Inferior parietal cortex (tissue), 1 donor: ENCODE results near the gene RNF212B.
"Not testable (repeated sequence)": the region's sequence is repeated elsewhere in the genome, so short reads cannot be mapped to it uniquely, and the experiment has no call there.

ENCODE experiments used
- DNase-seq: peaks from one replicate; pipeline ENCODE4 v3.0.0-alpha.2; 2016; ENCODE audit errors: extremely low spot score

RNF212B gene

DNA sequence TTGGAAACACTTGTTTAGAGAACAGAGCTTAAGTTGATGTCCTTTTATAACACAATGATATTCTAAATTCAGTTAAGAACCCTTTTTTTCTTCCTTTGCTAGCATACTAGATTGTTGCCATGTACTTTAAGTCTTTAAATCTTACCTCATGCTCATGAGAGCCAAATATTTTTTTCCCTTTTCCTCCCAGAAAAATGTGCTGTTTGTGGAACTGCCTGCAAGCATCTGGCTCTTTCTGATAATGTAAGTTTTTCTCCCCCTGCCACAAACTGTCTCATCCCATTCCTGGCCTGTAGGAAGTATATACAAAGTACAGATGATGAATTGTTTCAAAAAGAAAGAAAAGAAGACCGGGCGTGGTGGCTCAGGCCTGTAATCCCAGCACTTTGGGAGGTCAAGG, 5.3 kb downstream of the RNF212B start:
- no peak for DNase-seq

DNA sequence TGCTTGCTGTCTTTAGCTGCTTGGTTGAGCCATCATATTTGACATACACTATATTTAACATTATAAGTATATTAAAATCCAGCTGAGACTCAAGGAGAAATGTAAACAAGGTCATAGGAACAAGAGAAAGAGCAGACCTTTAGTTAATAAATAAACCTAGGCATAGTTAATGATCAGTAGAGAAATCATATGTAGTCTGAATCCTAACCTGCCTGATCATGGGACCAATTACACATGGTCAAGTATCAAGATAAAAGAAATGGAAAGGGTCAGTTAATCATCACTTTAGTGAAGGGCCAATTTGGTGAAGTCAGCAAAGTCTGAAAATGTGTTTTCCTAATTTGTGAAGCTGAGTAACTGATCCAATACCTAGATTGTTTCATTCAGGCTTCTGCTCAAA, 7.5 kb downstream of the RNF212B start:
- DNase-seq = no peak

DNA sequence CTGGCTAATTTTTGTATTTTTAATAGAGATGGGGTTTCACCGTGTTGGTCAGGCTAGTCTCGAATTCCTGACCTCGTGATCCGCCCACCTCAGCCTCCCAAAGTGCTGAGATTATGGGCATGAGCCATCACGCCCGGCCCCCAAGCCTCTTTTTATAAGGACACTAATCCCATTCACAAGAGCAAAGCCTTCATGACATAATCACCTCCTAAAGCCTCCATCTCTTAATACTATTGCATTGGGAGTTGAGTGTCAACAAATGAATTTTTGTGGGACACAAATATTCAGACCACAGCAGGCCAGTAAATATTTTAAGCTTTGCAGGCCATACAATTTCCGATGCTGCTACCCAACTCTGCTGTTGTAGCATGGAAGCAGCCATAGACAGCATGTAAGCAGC, 10.9 kb downstream of the RNF212B start:
- no peak for DNase-seq

DNA sequence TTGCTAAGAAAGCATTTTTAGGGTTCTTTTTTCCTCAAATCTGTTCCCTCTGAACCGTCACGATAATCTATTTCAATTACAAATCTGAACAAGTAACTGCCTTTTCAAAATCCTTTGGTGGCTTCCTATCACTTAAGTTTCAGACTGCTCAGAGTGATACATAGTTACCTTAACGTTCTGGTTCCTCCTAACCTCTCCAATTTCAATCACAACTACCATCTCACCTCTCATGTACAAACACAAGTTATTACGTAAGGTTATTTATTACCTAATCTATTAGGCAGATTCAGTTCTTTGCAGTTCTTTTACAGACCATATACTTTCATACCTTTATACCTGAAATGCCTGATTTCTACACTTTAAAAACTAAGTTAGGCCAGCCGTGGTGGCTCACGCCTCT, 12.1 kb downstream of the RNF212B start:
- no peak for DNase-seq

DNA sequence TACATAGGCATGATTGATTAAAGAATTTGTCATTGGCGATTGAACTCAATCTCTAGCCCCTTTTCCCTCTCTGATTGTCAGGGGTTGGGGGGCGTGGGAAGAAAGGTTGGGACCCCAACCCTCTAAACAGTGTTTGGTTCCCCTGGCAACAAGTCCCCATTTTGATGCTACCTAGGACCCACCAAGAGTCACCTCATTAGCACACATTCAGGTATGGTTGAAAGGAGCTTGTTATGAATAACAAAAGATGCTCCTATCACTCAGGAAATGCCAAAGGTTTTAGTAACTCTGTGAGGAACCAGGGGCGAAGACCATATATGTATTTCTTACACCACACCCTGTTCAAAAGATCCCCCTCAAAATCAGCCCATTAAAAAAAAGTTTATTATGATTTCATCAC, 14.3 kb downstream of the RNF212B start:
- no peak for DNase-seq

DNA sequence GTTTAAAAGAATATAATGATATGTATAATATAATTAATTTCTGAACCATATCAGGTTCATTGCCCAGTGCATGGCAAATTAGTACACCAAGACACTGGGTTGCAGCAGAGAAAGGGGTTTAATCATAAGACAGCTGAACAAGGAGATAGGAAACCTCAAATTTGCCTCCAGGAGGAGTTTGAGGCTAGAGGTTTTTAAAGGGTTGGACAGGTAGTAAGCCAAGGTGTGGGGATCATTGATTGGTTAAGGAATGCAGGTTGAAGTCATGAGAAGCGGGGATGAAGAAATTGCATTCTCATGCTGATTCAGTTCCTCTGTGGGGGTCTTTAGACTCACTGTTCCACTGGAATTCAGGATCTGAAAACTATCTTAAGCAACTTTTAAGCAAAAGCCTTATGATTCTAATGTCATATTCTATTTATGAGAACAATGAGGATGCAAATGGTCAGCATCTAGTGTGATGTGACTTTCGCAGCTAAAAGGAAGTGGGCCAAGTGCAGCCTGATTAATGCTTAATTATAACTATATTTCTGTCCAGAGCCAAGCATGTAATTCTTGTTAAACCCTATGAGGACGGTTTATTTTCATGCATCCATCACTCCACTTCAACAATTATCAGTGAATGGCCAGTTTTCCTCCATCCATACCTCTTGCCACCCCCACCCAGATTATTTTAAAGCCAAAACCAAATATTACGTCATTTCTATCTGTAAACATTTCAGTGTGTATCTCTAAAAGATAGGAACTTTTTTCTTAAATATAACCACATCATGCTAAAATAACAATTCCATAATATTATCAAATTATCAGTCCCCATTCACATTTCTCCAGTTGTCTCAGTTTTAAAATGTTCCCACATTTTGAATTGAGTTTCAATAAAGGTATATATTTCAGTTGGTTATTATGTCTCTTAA, 14.9 kb downstream of the RNF212B start:
- DNase-seq = no peak

DNA sequence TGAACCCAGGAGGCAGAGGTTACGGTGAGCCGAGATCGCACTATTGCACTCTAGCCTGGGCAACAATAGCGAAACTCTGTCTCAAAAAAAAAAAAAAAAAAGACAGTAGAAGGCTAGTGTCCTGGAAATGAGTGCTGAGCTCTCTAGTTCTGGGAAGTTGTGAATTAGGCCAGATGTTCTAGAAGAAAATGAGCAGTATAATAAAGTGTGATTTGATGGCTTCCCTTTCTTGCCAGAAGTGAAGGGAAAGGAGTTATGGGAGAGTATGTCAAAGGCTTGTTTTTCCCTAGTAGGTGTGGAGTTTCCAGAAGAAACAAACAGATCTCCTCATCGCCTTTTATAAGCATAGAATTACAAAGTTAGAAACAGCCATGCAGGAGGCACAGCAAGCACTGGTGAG, 20.5 kb downstream of the RNF212B start:
- no peak for DNase-seq

DNA sequence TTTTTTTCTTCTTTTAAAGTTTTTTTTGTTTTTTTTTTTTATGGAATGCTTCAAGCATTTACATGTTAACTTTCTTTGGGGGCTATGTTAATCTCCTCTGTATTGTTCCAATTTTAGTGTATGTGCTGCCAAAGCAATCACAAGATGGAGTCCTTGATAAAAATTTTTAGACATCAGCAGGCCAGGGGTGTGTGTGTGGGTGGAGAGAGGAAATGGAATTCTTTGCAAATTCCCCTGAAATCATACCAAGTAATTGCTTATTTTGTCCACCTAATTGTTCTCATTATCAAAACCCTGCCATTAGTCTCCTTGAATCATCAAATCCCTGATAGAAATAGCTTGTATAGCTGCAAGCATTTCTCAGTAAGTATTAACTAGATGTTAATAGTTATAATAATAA, 21.7 kb downstream of the RNF212B start:
- DNase-seq = no peak

DNA sequence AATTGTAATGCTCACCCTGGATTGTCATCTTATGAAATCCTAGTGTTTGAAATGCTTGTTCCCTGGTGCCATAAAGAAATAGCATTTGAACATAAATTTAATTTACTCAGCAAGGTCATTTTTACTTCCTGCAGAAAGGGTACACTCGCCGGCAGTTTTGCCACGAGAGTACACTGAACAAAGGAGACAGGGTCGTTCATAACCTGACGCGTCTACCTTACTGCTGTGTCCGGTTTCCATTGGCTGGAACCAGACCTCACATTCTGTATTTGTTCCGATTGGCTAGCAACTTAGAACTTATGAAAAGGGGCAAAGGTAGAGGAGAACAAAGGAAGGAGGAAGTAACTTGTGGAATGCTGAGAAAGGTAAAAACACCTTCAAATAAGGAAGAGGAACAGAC, 23.1 kb downstream of the RNF212B start:
- DNase-seq = not testable (repeated sequence)

DNA sequence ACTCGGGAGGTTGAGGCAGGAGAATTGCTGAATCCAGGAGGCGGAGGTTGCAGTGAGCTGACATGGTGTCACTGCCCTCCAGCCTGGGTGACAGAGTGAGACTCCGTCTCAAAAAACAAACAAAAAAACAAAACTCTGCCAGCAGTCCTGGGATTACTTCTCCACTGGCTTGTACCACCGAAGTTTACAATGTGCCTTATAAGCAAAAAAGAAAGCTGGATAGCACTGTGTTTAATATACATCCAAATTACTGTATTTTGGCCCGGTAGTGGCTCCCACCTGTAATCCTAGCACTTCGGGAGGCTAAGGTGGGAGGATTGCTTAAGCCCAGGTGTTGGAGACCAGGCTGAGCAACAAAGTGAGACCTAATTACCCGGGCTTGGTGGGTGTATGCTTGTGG, 31.5 kb downstream of the RNF212B start:
- no peak for DNase-seq

DNA sequence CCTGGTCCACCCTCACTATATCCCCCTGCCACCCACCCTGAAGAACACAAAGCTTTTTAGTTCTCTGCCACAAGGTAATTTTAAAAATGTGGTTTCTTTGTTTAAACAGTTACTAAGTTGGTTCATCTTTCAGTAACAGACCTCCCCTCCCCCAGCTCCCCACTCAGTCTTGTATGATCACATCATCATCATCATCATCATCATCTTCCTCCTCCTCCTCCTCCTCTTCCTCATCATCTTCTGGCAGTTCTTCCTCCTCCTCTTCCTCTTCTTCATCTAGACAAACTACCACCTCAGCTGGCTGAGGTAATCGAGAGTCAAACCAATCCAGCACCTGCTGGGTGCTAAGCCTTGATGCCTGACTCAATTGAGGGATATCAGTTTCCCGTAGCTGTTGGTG, 37.7 kb downstream of the RNF212B start:
- DNase-seq = no peak

DNA sequence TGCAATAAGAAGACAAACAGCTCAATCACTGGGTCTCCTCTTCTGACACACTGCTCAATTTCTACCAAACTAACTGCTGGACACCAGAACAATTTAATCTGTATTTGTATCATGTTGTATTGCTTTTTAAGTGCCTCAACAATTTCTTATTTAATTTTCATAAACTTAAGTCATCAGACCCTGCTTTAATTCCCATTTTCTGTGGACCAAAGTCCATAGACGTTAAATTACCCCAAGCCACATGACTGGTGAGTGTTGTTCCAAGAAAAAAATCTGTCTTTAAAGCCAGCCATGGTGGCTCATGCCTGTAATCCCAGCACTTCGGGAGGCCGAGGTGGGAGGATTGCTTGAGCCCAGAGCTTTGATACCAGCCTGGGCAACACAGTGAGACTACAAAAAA, 39.5 kb downstream of the RNF212B start:
- DNase-seq = no peak

DNA sequence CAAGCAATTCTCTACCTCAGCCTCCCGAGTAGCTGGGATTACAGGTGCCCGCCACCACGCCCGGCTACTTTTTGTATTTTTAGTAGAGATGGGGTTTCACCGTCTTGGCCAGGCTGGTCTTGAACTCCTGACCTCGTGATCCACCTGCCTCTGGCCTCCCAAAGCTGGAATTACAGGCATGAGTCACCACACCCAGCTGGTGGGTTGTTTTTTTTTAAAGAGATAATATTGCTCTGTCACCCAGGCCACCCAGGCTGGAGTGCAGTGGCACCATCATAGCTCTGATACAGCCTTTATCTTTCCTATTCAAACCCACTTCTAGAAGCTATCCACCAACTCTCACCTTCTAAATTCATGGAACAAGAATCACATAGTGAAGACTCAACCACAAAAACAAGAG, 40.2 kb downstream of the RNF212B start:
- DNase-seq = not testable (repeated sequence)

DNA sequence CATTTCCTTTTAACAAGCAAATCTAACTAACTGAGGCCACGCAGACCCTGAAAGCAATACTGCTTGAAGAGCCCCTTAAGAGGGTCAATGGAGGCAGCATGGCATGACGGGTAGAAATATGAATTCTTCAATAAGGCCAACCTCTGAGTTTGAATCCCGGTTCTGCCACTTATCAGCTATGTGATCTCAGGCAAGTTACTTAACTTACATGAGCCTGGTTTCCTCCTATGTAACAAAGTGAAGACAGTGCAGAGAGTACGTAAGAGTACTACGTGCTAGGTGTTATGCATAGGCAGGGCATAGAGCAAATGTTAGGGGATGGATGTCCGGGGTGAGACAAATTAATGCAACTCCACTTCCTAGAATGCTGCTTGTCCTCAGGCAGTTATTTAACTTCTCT, 43.5 kb downstream of the RNF212B start:
- DNase-seq = no peak

DNA sequence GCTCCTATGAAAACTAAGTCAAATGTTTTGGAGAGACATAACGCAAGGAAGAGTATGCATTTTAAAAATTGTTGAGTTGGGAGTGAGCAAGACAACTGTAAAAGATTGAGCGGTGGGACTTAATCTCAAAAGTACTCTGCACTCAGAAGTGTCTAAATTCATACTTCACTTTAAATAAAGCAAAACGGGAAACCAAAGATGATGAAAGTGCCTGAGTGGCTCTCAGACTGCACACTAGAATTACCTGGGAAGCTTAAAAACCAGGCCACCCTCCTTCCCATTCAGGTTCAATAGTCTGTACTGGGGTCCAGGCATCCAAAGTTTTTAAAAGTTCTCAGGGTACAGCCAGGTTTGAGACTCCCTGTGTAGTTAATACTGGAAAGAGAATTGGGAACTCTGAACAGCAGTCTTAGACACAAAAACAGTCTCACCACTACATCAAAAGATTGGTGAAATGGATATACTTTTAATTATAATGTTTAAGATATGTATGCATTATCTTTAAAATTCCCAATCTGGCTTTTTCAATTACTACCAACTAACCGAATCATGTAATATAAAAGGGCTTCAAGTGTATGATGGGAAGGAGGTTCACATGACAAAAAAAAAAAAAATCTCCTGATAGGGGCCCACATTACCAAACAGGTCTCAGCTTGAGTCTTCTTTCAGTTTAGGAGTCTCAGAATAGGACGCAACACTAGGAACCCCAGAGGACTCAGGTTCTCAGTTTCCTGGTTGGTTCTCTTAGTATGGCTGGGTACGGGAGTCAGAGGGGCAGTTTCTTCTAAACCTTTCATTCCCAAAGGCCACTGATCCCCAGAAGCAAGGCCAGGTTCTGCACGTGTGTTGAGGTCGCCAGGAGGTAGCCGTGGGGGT, 47.2 kb downstream of the RNF212B start:
- DNase-seq = peak; percentile 27

DNA sequence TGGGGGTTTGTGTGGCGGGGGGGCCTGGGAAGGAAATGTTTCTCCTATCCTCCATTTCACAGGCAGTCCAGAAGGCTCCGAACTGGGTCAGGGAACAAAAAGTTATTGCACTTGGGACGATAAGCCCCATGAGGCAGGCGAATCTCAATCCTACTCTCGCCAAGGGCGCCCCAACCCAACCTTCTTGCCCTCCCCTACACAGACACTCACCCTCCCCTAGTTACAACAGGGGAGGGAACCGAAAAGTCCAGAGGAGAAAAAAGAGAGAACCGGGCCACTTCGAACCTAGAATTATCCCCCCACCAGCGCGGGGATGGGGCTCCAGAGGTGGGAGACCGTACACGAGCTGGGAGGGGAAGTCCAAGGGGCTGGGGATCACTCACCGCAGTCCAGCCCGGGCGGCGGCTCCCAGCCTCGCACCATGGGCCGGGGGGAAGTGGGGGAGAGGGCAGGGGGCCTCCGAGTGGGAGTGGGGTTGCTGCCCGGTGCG, 47.8 kb downstream of the RNF212B start:
- DNase-seq = peak; percentile 35

DNA sequence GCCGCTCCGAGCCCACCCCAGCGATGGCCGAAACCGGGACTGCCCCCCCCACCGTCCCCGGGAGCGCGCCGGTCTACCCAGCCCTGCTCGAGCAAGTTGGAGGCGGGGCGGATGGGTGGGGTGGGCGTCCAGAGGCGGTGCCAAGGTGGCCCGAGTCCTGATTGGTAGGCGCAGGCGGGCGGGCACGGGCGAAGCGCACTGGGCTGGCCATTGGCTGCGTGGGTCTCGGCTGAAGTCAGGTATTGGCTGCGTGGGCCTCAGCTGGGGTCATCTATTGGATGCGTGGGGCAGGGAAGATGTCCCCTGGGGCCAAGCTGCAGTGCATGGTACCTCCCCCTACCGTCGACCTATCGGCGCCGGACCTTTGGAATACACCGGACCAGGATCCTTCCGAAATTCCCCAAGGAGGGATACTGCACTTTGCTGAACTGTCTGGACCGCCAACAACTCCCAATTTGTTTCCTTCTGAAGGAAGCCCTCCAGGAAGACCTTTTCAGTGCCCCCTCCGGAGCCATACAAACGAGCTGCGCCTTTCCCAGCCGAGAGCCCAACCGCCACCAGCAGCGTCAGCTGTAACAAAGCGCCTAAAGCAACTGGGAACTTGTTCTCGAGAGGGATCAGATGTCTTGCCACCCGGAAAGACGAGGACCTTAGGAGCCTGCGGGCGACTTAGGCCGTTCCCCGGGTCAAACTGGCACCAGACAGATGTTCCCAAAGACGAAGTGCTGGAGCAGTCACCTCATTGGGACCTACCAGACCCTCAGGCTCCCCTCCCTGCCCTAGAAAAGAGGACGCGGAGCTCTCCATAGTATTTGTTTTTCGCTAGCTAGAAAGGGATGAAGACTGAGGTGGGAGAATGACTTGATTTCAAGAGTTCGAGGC, 48.5 kb downstream of the RNF212B start, which contains the start of gene HOMEZ:
TSS of gene HOMEZ (minus strand) at position 113 of the 882 bp plus-strand sequence. CDS start 180 bp downstream, outside the sequence.
- peak; percentile 94 for DNase-seq

DNA sequence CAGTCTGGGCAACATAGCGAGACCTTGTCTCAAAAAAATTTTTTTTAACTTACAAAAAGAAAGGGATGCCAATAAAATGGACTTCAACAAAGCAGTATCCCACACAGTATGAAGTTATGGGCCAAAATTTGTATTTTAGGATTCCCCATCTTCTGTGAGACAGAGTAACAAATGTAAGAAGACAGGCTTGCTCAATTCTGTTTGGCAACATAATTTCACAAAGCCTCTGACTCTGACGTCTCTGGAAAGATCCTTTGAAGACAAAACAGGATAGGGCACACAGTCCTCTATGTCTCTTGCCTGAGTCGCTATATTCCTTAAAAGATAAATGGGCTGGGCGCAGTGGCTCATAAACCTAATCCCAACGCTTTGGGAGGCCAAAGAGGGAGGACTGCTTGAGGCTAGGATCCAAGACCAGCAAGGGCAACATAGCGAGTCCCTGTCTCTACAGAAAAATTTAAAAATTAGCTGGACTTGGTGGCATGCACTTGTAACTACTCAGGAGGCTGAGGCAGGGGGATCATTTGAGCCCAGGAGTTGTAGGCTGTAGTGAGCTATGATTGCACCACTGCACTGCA, 49.3 kb downstream of the RNF212B start:
- no peak for DNase-seq

DNA sequence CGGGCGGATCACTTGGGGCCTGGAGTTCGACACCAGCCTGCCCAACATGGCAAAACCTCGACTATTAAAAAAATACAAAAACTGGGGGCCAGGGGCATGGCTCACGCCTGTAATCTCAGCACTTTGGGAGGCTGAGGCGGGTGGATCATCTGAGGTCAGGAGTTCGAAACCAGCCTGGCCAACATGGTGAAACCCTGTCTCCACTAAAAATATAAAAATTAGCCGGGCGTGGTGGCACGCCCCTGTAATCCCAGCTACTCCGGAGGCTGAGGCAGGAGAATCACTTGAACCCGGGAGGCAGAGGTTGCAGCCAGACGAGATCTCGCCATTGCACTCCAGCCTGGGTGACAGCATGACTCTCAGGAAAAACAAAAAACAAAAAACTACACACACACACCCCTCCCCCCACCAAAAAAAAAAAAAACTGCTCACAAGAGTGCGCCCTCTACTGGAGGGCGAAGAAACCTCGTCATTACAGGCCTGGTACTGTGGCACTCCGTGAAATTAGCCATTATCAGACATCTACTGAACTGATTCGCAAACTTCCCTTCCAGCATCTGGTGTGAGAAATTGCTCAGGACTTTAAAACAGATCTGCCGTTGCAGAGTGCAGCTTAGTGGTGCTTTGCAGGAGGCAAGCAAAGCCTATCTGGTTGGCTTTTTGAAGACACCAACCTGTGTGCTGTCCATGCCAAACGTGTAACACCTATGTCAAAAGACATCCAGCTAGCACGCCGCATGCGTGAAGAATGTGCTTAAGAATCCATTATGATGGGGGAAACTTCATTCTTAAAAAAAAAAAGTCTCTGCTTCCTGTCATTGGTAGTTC, 57.2 kb downstream of the RNF212B start:
- DNase-seq = peak; percentile 85
